Fibroblast of peridontal ligament (primary cell): ENCODE measurements around the gene GRIA3.
"Not testable (repeated sequence)": the region's sequence is repeated elsewhere in the genome, so short reads cannot be mapped to it uniquely, and the experiment has no call there.

Experiments used
- DNase-seq: peaks from one replicate; pipeline ENCODE4 v3.0.0-alpha.2; 2010; ENCODE audit errors: extremely low read depth

Gene GRIA3

GRCh38 chrX:123348468-123348867, 164.4 kb downstream of the GRIA3 start:
- DNase-seq, result no peak

- no peak for DNase-seq
Observed at GRCh38 chrX:123350226-123350625, 166.1 kb downstream of the GRIA3 start.

- DNase-seq, result no peak
Observed at GRCh38 chrX:123357941-123358340, 173.9 kb downstream of the GRIA3 start.

GRCh38 chrX:123358457-123358856, 174.4 kb downstream of the GRIA3 start:
- DNase-seq, result no peak

GRCh38 chrX:123361371-123361770, 177.3 kb downstream of the GRIA3 start:
- no peak for DNase-seq

GRCh38 chrX:123386196-123386595, 202.1 kb downstream of the GRIA3 start:
- not testable (repeated sequence) for DNase-seq

- DNase-seq, result no peak
Observed at GRCh38 chrX:123392921-123393320, 208.8 kb downstream of the GRIA3 start.

GRCh38 chrX:123399709-123400108, 215.6 kb downstream of the GRIA3 start:
- no peak for DNase-seq

GRCh38 chrX:123405231-123405630, 221.2 kb downstream of the GRIA3 start:
- DNase-seq, result no peak

GRCh38 chrX:123408821-123409737, 225.0 kb downstream of the GRIA3 start:
- DNase-seq, result peak; percentile 75

- DNase-seq, result peak; percentile 64
Observed at GRCh38 chrX:123422875-123423274, 238.8 kb downstream of the GRIA3 start.

GRCh38 chrX:123424546-123424945, 240.5 kb downstream of the GRIA3 start:
- peak; percentile 75 for DNase-seq

GRCh38 chrX:123425471-123425870, 241.4 kb downstream of the GRIA3 start:
- DNase-seq, result peak; percentile 50

- DNase-seq, result peak; percentile 84
Observed at GRCh38 chrX:123425904-123426303, 241.8 kb downstream of the GRIA3 start.

- DNase-seq, result no peak
Observed at GRCh38 chrX:123432361-123433150, 248.5 kb downstream of the GRIA3 start.

- no peak for DNase-seq
Observed at GRCh38 chrX:123436512-123437136, 252.5 kb downstream of the GRIA3 start.

- not testable (repeated sequence) for DNase-seq
Observed at GRCh38 chrX:123439926-123440325, 255.8 kb downstream of the GRIA3 start.

GRCh38 chrX:123442764-123443163, 258.7 kb downstream of the GRIA3 start:
- no peak for DNase-seq

- no peak for DNase-seq
Observed at GRCh38 chrX:123447506-123447905, 263.4 kb downstream of the GRIA3 start.

GRCh38 chrX:123449335-123449734, 265.3 kb downstream of the GRIA3 start:
- no peak for DNase-seq

GRCh38 chrX:123450222-123450621, 266.1 kb downstream of the GRIA3 start:
- peak; percentile 3 for DNase-seq

- no peak for DNase-seq
Observed at GRCh38 chrX:123454712-123455431, 270.8 kb downstream of the GRIA3 start.
